UCSD-AML1 (cell line): Measurements from ENCODE around the gene CUX1.

Experiments
- DNase-seq: peaks from one replicate; lab custom pipeline; 2025; ENCODE audit not compliant: unreplicated experiment; lab: John Stamatoyannopoulos, UW

The CUX1 gene

DNA sequence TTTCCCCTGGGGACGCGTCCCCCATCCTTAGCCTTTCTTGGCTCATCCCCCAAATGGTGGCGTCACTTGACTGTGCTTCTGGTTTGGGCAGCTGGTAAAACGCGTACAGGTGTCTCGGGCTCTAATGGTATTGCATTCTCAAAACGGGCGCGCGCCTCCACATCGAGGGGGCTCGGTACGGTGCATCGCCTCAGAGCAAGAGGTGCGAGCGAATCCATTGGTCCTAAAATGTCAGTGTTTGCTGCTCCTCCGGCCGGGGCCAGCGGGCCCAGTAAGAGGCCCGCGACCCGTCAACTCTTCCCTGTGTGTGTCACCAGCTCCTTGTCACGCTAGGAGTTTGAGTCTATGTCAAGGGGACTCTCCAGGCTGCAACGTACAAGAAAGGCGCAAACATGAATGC lies 378.6 kb downstream of the CUX1 start:
- DNase-seq = no peak

DNA sequence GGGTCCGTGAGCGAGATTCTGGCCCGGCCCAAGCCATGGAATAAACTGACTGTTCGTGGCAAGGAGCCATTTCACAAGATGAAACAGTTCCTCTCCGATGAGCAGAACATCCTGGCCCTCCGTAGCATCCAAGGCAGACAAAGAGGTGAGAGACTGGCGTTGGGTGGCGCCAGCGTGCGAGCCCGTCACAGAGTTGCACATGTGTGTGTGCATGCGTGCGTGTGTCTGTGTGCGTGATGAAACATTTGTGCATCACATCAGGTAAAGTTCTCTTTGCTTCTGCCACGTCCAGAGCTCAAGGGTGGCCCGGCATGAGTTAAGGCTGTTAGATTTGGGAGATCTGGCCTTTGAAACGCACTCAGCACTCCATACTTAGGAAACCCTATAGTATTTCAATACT lies 379.7 kb downstream of the CUX1 start:
- no peak for DNase-seq

DNA sequence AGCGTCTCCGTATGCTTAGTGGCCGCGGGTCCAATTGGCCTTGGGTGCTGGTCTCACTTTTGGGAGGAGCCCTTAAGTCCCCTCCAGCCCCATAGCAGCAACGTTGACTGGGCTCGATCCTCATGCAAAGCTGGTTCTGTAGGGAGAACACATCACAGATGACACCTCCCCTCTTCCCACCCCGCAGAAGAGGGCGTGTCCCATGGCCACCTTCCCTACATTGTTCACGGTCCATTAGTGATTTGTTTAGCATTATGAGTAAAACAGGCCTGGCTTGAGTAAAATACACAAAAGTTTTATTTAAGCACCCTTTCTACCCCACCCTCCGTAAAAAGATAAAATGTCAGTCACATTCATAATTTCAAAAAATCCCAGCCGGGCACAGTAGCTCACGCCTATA lies 380.2 kb downstream of the CUX1 start:
- no peak for DNase-seq

DNA sequence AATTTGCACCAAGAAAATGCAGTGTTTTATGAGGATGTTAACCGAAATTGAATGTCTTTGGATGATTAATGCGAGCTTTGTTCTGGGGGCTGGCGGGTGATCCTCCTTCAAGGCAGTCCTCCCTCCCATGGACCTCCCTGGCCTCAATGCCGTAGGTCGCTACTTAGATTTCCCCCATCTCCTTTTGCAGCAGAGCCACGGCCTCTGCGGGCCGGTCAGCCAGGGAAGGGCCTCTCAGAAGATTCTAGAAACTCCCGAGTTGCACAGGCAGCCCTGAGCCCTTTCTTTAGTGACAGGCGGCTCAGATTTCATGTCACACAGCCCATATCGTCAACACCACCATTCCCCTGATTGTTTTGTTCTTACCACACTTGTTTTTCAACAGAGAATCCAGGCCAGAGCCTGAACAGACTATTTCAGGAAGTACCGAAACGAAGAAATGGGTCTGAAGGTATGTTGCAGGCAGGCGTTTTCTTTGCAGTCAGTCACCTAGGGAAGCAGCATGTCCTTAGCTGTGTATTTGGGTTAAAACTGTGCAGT lies 381.1 kb downstream of the CUX1 start:
- no peak for DNase-seq

DNA sequence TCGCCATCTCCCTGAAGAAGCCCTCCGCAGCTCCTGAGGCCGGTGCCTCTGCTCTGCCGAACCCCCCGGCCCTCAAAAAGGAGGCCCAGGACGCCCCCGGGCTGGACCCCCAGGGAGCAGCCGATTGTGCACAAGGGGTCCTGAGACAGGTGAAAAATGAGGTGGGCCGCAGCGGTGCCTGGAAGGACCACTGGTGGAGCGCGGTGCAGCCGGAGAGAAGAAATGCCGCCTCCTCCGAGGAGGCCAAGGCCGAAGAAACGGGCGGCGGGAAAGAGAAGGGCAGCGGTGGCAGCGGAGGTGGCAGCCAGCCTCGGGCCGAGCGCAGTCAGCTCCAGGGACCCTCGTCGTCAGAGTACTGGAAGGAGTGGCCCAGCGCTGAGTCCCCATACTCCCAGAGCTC lies 384.1 kb downstream of the CUX1 start:
- DNase-seq = no peak

DNA sequence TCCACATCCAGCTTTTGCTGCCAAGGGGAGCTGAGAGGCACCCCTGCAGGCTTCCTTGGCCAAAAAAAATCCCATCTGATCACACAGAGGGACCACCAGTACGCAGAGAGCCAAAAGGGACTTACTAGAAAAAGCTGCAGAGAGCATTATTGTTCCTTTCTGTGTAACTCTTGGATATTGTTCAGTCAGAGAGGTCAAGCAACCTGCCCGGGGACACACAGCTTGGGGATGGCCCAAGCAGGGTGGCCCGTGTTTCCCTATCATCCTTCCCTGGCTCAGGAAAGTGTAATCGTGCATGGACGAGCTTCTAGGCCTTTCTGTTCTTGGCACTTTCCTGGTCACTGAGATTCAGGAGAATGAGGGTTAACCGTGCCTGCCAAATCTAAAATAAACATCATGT lies 385.1 kb downstream of the CUX1 start:
- no peak for DNase-seq

DNA sequence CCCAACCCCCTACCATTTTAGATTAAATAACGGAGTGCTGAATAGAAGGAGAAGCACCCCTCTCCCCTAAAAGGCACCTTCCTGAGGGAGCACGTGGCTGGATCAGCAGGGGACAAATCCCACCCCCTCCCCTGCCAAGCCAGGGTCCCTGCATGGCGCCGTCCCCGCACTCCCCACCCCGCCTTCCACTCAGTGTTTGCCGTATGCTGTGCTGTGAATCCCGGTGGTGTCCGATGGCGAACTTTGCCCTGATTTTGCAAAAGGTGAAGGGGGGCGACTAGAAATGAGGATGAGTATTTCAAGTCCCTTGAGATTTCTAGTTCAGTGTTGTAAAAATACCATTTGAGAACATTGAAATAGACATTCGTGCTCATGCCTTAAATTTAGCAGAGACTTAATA lies 385.8 kb downstream of the CUX1 start:
- no peak for DNase-seq

DNA sequence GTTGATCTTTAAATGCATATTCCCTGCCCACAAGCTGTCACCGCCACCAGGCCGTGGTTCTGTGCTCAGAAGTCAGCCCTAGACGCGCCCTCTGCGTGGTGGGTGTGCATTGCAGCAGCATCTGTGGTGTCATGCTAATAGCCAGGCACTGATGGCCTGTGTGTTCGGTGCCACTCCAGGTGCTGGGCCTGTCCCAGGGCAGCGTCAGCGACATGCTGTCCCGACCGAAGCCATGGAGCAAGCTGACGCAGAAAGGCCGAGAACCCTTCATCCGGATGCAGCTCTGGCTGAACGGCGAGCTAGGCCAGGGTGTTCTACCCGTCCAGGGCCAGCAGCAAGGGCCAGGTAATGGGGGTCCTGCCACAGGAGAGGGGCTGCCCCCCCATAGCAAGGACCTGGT lies 386.8 kb downstream of the CUX1 start:
- no peak for DNase-seq

DNA sequence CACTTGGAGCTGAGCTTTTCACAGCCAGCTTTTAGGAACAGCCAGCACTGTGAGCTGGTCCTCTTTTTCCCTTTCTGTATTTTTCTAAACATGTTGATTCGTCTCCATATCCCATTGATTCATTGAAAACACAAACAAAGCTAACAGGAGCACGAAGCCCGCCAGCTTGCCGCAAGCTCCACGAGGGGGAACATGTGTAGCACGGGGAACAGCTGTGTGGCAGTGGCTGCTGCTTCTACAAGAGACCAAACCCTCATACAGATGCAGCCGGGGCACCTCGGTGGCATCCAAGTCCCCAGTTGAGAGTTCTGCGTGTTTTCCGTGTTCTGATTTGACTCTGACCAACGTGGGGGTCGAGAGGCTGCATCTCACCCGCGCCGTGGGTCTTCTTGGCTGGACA lies 388.5 kb downstream of the CUX1 start:
- no peak for DNase-seq

DNA sequence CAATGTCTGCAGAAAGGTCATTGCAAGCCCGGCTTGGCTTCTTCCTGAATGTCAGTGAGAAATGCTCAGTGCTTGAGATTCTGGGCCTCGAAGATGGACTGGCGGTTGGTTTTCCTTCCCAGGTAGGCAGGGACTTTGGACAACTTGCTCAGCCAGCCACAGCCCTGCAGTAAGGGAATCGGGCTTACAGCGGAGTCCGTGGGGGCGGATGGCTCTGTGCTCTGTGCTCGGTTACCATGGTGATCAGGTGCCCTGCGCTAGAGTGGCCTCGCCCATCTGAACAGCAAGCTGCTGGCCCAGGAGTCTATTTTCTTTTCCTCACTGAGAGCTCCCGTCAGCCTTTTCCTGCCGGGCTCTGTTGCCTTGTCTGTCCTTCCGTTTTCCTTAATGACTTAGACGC lies 391.4 kb downstream of the CUX1 start:
- no peak for DNase-seq

DNA sequence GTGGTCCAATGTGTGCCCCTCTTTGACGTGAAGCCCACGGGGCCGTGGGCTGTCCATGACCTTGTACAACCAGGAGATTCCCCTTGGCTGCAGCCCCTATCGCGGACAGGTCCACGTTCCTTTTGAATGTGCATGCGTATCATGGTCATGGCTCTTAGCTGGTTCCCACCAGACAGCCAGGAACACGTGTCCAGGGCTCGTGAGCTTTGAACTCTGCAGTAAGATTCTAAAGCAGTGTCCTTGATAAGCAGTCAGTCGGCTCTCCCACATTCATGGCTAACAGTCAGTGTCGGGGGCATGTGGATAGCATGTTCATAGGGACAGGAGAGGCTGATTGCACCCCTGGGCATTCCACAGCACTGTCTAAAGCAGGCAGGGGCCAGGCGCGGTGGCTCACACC lies 393.4 kb downstream of the CUX1 start:
- DNase-seq = no peak

DNA sequence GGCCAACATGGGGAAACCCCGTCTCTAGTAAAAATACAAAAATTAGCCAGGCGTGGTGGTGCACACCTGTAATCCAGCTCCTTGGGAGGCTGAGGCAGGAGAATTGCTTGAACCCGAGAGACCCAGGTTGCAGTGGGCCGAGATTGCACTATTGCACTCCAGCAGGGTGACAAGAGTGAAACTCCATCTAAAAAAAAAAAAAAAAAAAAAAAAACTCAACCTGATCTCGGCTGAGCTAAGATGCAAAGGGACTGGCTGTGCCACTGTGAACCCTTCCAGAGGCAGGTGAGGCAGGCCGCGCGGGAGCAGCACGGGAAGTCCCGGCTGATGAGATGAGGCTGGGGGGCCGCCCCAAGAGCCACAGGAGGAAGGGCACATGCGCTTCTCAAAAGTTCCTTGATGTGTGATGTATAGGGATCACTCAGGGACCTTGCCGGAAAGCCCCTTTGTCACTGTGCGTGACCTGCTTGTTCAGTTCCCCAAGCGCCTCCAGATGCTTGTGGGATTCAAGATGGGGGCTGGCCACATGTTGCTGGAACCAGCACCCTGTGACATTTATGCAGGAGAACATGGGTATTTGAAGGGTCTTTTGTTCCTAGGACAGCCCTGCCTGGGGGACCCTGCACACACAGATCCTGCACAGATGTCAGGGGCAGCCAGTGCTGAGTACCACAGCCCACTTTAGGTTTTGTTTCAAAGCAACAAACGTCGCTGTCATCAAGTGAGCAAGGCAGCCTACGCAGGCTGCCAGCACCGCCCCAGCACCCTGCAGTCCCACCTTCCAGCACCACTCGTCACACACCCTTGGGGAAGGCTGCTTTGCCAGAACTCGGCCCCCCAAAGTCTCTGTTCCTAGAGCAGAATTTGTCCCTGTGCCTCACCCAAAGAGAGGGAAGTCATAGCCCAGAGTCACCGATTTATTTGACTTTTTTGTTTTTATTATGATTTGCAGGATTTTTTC lies 394.4 kb downstream of the CUX1 start:
- DNase-seq = no peak

DNA sequence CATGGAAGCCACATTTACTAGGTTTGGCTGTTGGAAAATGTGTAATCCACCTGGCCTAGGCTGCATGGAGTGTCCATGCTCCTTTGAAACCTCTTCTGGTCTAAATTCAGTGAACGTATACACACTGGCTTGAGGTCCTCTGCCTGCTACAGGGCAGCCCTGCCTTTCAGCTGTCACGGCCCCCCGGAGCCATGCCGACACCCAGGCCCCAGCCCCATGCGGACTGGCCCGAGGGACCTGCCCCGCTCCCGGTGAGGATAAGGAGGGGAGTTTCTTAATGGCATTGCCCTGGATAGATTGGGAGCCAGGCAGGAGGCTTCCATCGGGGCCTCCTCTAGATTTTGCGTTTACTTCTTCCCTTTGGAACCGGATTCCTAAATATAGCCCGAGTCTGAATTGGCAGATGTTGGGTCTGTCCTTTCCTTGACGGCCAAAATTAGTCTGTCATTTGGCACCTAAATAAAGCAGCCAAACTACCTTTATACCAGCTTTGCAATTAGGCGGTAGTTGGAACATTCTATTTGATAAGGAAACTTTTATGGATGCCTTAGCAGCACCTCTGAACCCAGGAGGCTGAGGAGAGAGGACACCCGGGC lies 397.1 kb downstream of the CUX1 start:
- no peak for DNase-seq

DNA sequence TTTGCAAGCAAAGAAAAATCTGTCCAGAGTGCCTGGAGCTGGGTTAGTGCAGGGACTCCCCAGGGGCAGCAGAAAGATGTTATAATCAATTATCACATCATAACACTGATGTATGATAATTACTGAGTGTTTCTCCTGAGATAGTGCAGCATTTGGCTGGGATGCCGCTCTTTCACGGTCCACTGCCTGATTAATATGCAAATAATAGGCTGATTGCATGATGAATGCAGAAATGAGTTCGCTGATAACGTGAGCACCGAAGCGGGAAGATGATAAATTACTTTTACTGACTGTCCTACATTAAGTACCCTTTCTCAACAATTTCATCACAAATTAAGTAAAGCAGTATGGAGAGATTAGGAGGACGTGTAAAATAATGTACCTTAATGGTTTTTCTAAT lies 397.8 kb downstream of the CUX1 start:
- DNase-seq = no peak

DNA sequence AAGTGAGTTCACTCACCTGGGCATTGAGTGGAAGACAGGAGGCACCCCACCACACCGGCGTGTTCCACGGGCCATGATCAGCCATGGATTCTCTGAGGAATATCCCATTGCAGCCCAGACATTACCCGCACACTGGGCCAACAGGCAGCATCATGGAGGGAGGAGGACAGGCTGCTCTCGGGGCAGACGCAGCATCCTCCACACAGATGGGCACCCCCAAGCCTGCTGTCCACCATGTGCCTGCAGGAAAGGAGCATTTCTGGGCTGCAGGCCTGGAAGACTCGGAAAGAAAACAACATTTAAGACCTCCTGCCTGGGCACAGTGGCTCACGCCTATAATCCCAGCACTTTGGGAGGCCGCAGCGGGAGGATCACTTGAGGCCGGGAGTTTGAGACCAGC lies 398.3 kb downstream of the CUX1 start:
- DNase-seq = no peak

DNA sequence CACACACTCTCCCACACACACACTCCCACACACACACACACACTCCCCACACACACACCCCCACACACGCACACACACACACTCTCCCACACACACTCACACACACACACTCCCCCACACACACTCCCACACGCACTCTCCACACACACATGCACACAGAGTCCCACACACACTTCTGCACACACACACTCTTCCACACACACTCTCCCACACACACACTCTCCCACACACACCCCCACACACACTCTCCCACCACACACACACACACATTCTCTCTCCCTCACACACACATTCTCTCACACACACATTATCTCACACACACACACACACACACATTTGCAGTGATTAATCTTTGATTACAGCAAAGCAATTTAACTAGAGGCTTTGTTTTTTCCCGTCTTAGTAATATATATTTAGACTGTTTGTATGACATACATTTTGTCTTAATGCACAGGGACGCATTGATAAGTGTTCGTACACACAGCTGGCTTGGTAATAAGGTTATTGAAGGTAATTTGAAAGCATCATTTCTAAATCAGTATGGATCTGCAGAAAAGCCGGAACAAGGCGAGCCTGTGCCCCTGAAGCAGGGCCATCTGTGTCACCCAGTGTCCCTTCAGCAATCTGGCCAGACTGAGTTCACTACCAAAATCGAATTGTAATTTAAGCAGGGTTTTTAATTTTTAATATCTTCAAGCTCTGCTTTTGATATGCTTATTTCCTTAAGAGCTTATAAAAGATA lies 399.3 kb downstream of the CUX1 start:
- no peak for DNase-seq

DNA sequence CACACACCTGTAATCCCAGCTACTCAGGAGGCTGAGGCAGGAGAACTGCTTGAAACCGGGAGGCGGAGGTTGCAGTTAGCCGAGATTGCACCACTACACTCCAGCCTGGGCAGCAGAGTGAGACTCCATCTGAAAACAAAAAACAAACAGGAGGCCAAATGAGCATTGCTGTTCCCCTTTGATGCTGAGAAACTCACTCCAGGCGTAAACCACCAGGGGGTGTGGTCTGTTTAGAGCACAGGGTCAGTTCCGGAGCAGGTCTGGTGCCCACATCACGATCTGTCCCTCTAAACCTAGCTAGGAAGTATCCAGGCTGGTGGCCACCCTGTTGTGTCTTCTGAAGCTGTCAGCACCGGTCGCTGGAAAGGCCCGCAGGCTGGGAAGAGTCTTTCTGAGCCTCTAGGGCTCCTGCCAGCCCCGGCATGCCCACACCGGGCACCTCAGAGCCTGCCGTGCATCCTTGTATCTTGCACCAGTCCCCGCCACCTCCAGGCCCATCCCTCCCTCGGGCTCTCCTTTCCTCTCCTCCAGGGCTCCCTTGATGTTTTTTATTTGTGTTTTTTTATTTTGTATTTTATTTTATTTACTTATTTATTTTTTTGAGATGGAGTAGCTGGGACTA lies 402.9 kb downstream of the CUX1 start:
- DNase-seq = no peak

DNA sequence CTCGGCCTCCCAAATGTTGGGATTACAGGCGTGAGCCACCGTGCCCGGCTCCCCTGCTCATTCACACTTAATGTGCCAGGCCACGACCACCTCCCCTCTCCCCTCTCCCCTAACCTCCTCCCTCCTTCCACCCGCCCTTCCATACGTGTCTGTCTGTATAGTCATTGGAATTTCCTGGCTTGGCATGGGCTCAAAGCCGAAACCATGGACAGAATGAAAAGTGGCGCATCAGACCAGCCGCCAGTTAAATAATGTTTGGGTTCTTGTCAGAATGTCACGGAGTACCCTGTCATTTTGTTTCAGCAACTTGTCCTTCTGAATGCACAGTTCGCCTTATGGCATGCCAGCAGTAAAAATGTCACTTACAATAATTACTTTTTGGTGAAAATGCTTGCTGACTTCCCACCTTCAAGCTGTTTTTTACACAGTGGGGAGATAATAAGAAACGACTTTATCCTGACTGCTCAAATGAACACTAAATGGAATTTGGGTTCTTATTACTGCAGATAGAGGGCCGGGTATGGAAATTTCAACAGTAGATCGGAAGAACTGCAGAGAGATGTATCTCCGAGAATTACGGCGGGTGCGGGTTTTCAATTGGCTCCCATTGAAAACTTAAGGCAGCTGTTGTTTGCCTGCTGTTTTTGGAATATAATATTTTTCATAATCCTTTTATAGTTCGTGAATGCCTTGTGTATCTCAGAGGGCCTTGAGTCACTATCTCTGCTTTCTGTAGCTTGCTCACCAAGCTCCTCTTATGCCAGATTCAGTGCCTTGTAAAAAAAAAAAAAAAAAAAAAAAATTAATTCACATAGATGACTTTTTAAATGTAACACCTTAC lies 403.8 kb downstream of the CUX1 start:
- DNase-seq = no peak

DNA sequence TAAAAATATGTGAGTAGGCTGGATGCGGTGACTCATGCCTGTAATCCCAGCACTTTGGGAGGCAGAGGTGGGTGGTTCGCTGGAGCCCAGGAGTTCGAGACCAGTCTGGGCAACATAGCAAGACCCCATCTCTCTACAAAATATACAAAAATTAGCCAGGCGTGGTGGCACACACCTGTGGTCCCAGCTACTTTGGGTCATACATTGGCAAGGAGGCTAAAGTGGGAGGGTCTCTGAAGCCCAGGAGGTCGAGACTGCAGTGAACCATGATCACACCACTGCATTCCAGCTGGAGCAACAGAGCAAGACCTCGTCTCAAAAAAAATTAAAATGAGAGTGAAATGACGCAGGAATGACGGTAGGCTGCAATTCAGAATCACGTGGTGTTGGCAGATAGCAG lies 404.5 kb downstream of the CUX1 start:
- no peak for DNase-seq

DNA sequence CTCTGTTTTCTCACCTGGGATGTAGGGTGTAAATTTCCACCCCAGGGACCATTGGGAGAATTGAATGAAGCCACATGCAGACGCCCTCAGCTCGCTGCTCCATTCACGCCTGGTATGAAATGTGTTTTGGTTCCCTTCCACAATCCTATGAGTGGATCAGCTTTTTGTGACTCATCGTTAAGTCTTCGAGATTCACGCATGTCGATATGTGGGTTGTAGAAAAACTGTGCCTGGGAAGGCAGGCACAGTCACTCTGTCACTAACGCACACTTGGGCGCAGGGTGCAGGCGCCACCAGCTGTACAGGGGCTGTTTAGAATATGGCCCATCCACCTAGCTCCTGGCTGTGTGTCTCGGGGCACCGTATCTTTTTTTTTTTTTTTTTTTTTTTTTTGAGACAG lies 405.0 kb downstream of the CUX1 start:
- no peak for DNase-seq
